Measurements from ENCODE around the gene CTU2.

DNA sequence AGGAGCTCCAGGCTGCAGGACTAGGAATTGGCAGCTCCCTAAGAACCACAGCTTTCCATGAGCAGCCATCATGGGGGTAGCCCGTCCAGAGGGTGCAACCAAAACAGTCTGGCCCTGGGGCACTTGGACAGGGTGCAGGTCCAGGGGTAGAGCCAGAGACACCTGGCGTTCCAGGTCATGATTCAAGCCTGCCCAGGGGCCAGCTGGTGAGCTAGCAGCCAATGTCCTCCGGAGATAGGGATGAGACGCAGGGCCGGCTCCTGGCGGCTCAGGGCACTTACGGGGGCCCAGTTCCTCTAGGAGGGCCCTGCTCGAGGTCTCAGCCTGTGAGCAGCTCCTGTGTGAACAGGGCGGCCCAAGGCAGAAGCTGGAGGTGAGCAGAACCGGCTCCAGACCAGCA lies 56.6 kb downstream of the CTU2 start:
- TF ChIP-seq YY1 (IDR thresholded peaks at IDR 0.05; ENCODE audit: low read depth) (no peak), EP300 (IDR thresholded peaks at IDR 0.05; ENCODE audit: borderline replicate concordance) (no peak), CREB1 (IDR thresholded peaks at IDR 0.05; ENCODE audit: low read depth) (no peak), NFIC (IDR thresholded peaks at IDR 0.05) (no peak), TAF1 (IDR thresholded peaks at IDR 0.05; ENCODE audit: low read depth) (no peak), RAD21 (IDR thresholded peaks at IDR 0.05; ENCODE audit: low read depth) (no peak)
- TF ChIP-seq, protein P1, sequence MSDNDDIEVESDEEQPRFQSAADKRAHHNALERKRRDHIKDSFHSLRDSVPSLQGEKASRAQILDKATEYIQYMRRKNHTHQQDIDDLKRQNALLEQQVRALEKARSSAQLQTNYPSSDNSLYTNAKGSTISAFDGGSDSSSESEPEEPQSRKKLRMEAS (IDR thresholded peaks at IDR 0.05) = no peak
- TF ChIP-seq, protein P2, sequence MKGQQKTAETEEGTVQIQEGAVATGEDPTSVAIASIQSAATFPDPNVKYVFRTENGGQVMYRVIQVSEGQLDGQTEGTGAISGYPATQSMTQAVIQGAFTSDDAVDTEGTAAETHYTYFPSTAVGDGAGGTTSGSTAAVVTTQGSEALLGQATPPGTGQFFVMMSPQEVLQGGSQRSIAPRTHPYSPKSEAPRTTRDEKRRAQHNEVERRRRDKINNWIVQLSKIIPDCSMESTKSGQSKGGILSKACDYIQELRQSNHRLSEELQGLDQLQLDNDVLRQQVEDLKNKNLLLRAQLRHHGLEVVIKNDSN (IDR thresholded peaks at IDR 0.05) = no peak
- TF ChIP-seq, protein P3, sequence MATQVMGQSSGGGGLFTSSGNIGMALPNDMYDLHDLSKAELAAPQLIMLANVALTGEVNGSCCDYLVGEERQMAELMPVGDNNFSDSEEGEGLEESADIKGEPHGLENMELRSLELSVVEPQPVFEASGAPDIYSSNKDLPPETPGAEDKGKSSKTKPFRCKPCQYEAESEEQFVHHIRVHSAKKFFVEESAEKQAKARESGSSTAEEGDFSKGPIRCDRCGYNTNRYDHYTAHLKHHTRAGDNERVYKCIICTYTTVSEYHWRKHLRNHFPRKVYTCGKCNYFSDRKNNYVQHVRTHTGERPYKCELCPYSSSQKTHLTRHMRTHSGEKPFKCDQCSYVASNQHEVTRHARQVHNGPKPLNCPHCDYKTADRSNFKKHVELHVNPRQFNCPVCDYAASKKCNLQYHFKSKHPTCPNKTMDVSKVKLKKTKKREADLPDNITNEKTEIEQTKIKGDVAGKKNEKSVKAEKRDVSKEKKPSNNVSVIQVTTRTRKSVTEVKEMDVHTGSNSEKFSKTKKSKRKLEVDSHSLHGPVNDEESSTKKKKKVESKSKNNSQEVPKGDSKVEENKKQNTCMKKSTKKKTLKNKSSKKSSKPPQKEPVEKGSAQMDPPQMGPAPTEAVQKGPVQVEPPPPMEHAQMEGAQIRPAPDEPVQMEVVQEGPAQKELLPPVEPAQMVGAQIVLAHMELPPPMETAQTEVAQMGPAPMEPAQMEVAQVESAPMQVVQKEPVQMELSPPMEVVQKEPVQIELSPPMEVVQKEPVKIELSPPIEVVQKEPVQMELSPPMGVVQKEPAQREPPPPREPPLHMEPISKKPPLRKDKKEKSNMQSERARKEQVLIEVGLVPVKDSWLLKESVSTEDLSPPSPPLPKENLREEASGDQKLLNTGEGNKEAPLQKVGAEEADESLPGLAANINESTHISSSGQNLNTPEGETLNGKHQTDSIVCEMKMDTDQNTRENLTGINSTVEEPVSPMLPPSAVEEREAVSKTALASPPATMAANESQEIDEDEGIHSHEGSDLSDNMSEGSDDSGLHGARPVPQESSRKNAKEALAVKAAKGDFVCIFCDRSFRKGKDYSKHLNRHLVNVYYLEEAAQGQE (IDR thresholded peaks at IDR 0.05; ENCODE audit: low read depth) = no peak

Data from Ishikawa (cell line).